Muscle layer of duodenum (tissue), 2 donors: ENCODE measurements around the gene GALNT14.

Experiments
- H3K27ac ChIP-seq: one replicate; pipeline ENCODE4 v1.7.0; 2013; ENCODE audit warnings: mild to moderate bottlenecking, low read length
- H3K27me3 ChIP-seq: one replicate; pipeline ENCODE4 v1.7.0; 2013; ENCODE audit warnings: low read depth, mild to moderate bottlenecking, control low read depth, low read length
- H3K36me3 ChIP-seq, 2 donors: one replicate each; pipeline ENCODE4 v1.7.0; 2013; ENCODE audit warnings: low read length in 2 of 2, control low read depth in 1 of 2, mild to moderate bottlenecking in 1 of 2; ENCODE audit not compliant: insufficient read depth in 2 of 2, control insufficient read depth in 1 of 2
- H3K4me1 ChIP-seq, 2 donors: one replicate each; pipeline ENCODE4 v1.7.0; 2013; ENCODE audit warnings: low read length in 2 of 2, mild to moderate bottlenecking in 2 of 2, control low read depth in 1 of 2, moderate library complexity in 1 of 2; ENCODE audit not compliant: insufficient read depth in 2 of 2, control insufficient read depth in 1 of 2
- H3K4me3 ChIP-seq, 2 donors: one replicate each; pipeline ENCODE4 v1.7.0; 2013; ENCODE audit warnings: low read length in 2 of 2, low read depth in 1 of 2, mild to moderate bottlenecking in 1 of 2
- H3K9me3 ChIP-seq, 2 donors: one replicate each; pipeline ENCODE4 v1.7.0; 2013; ENCODE audit warnings: low read length in 2 of 2, control low read depth in 1 of 2, mild to moderate bottlenecking in 1 of 2; ENCODE audit not compliant: control insufficient read depth in 1 of 2
- donor health status: healthy.

The GALNT14 gene

GRCh38 chr2:30860726-30861125 is 277.5 kb downstream of the GALNT14 start:
- H3K27me3 ChIP-seq = no peaks in the 10 kb centered on the region
- H3K4me1 ChIP-seq = no peaks in the 10 kb centered on the region
- no peak overlapping the region for H3K27ac ChIP-seq
- H3K36me3 ChIP-seq = no peaks in the 10 kb centered on the region
- no peaks in the 10 kb centered on the region for H3K9me3 ChIP-seq
- no peak overlapping the region for H3K4me3 ChIP-seq
